ENCODE measurements around the gene TST. TPM values are rescaled to one million over a fixed set of nuclear protein-coding genes. Genes with fewer than 3 reads are reported as not detected.

The TST gene
- total and polyA plus RNA-seq, 10 of the 15 experiments (the other 5 are each of a cell fraction or from before 2014, with no cell fraction given) = 2.4 to 24.6 (median 10.4) TPM

DNA sequence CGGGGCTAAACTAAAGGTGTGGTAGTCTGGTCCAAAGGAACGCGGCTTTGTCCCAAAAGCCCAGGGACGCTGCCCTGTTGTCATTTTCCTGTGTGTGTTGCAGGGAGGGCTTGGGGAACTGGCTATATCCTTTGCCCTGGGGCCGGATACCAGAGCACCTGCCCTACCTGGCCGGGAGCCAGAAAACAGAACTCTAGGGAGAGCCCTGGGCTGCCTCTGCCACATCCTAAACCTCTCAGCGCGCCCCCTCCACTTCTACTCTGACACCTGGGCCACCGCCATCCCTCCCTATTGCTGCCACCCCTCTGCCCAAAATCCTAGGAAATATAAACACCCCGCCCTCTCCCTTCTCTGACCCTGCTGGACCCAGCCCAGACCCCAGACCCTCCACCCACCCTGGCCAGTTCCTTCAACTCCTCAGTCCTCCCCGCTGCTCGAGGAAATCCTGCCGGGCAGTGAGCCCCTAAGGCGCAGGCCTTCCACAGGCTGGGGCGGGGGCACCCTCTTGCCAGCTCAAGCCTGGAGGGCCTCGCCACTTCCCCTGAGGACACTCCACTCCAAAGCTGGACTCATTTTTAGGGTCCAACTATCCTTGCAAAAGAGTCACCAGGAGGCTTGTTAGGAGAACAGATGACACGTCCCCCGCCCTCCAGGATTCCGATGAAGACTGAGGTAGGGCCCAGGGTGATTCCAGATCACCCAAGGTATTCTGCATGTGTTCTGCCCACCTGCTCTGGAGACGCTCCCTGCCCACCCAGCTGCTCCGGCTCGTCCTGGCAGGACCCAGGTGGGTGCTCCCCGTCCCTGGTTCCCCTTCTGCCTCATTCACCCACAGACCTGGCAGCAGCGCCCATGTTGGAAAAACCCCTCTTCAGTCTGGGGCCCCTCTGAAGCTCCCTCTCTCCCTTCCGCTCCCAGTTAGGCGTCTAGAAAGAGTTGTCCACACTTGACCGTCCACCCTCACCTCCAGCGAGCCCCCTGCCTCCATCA lies 44.5 kb upstream of the TST start (continued):
- no peak for TF ChIP-seq SMAD1 (IDR thresholded peaks at IDR 0.05; ENCODE audit: low read depth, partially characterized antibody)

DNA sequence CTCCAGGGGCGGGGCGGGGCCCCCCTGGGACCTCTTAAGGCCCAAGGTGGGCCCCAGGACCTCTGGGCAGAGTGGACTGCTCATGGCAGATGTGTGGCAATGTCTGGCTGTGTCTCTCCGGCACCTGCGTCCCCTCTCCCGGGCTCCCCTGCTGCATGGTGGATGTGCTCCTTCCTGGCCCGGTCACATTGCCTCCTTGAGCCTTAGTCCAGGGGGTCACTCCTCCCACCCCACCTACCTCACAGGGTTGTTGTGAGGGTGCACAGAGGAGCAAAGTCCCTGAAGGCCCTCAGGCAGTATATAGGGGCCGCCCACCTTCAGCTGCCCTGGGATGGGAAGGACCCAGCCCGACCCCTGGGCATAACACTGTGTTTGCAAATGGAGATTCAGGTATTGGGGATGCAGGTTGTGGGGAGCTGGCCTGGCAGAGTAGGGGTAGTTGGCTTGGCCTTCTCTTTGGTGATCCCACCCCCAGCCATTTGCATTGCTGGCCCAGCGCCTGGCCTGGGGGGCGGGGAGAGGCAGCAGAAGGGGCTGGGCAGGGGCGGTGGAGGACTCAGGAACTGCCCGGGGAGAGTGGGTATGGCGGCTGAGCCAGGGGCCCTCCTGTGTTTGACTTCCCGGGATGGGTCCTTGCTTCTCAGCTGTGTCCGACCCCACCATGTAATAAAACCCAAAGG lies 43.6 kb upstream of the TST start:
- Histone ChIP-seq H3K9me3 (replicated peaks; ENCODE audit: control insufficient read depth, insufficient read depth, low read length) (no peaks in the 10 kb centered on the region), H3K36me3 (ENCODE audit: control insufficient read depth in 2 of 2, insufficient read depth in 2 of 2, low read length in 1 of 2) (peaks cover 0 to 2% of the 10 kb centered on the region in 2 experiments; a peak in 2 of 4 replicates), H3K79me2 (ENCODE audit: control insufficient read depth, insufficient read depth, low read length) (no peaks in the 10 kb centered on the region), H3K9ac (ENCODE audit: control insufficient read depth, insufficient read depth, low read length) (no peak overlapping the region), H3K27me3 (replicated peaks in 1 of 2; ENCODE audit: control insufficient read depth in 2 of 2, insufficient read depth in 2 of 2, low read length in 1 of 2) (no peaks in the 10 kb centered on the region), H3K4me1 (ENCODE audit: control insufficient read depth, insufficient read depth, low read length) (peaks cover 11% of the 10 kb centered on the region), H3K4me2 (ENCODE audit: control insufficient read depth, insufficient read depth) (no peak overlapping the region), H3K4me3 (no peak overlapping the region), H3K27ac (ENCODE audit: control insufficient read depth, insufficient read depth) (no peak overlapping the region), H2AFZ (ENCODE audit: control insufficient read depth, low read depth, low read length) (no peak overlapping the region), H4K20me1 (ENCODE audit: control insufficient read depth, insufficient read depth) (no peaks in the 10 kb centered on the region)
- BruUV-seq (replicated peaks) = no TSS peak
- ChIA-PET CTCF (no interaction called here), POLR2A (no interaction called here), RAD21 (ENCODE audit: unreplicated experiment) (no interaction called here), SMC1A (ENCODE audit: uncharacterized antibody, unreplicated experiment) (no interaction called here)
- WGBS (ENCODE audit: insufficient coverage, insufficient replicate concordance, low lambda C conversion rate, missing lambda C conversion rate) = 57% methylated on average over 14 of the region's 15 CpGs
- in situ Hi-C loops (cut with MboI) = no loop called here
- intact Hi-C loops (cut with micrococcal nuclease; ENCODE audit: unreplicated experiment) = no loop called here
- ATAC-seq (no peak), DNase-seq (ENCODE audit: low read depth, low spot score) (no peak), FAIRE-seq (no peak)
- no peak for TF ChIP-seq GATAD2B (conservative IDR thresholded peaks at IDR 0.05; ENCODE audit: low read depth)
- TF ChIP-seq STAT1 (conservative IDR thresholded peaks at IDR 0.05) = no peak
- TF ChIP-seq ZBTB33 (IDR thresholded peaks at IDR 0.05) = no peak
- no peak for TF ChIP-seq ZNF24 (IDR thresholded peaks at IDR 0.05)
- TF ChIP-seq POLR2AphosphoS2 (IDR thresholded peaks at IDR 0.05; ENCODE audit: low read depth, low read length) = no peak
- no peak for TF ChIP-seq GABPA (IDR thresholded peaks at IDR 0.05; ENCODE audit: low read depth)
- TF ChIP-seq JUNB (IDR thresholded peaks at IDR 0.05) = no peak
- TF ChIP-seq SUPT20H (IDR thresholded peaks at IDR 0.05; ENCODE audit: borderline replicate concordance, control insufficient read depth, low read depth, low read length) = no peak
- no peak for TF ChIP-seq PKNOX1 (IDR thresholded peaks at IDR 0.05)
- TF ChIP-seq, protein P1, sequence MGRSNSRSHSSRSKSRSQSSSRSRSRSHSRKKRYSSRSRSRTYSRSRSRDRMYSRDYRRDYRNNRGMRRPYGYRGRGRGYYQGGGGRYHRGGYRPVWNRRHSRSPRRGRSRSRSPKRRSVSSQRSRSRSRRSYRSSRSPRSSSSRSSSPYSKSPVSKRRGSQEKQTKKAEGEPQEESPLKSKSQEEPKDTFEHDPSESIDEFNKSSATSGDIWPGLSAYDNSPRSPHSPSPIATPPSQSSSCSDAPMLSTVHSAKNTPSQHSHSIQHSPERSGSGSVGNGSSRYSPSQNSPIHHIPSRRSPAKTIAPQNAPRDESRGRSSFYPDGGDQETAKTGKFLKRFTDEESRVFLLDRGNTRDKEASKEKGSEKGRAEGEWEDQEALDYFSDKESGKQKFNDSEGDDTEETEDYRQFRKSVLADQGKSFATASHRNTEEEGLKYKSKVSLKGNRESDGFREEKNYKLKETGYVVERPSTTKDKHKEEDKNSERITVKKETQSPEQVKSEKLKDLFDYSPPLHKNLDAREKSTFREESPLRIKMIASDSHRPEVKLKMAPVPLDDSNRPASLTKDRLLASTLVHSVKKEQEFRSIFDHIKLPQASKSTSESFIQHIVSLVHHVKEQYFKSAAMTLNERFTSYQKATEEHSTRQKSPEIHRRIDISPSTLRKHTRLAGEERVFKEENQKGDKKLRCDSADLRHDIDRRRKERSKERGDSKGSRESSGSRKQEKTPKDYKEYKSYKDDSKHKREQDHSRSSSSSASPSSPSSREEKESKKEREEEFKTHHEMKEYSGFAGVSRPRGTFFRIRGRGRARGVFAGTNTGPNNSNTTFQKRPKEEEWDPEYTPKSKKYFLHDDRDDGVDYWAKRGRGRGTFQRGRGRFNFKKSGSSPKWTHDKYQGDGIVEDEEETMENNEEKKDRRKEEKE (IDR thresholded peaks at IDR 0.05) = no peak
- TF ChIP-seq CBX3 (IDR thresholded peaks at IDR 0.05; ENCODE audit: borderline replicate concordance, low read depth) = no peak
- TF ChIP-seq RELA (IDR thresholded peaks at IDR 0.05; ENCODE audit: borderline replicate concordance, partially characterized antibody) = no peak
- TF ChIP-seq CREB1 (IDR thresholded peaks at IDR 0.05; ENCODE audit: low read depth) = no peak
- no peak for TF ChIP-seq BACH1 (IDR thresholded peaks at IDR 0.05; ENCODE audit: borderline replicate concordance)
